ENCODE measurements around the gene TNIK. TPM values are rescaled to one million over a fixed set of nuclear protein-coding genes. Genes with fewer than 3 reads are reported as not detected.
A peak's percentile ranks its signal among the peaks of the same experiment; 100 is the strongest.

Gene TNIK
- total RNA-seq, 1 donor from 2014 or later, result 35.3 TPM

GRCh38 chr3:171044835-171045793 lies 415.1 kb downstream of the TNIK start:
- no peak overlapping the region for H3K4me3 ChIP-seq
- H3K27ac ChIP-seq, result no peak overlapping the region
- intact Hi-C loops (cut with DNase I), result loop anchor here (5.0 kb wide), 1 partner anchor 522 kb away; no protein-coding TSS in a partner anchor
- no peaks in the 10 kb centered on the region for H3K9me3 ChIP-seq
- H3K36me3 ChIP-seq, result no peaks in the 10 kb centered on the region
- ATAC-seq, result peak; percentile 80
- H3K4me1 ChIP-seq, result peaks cover 4% of the 10 kb centered on the region
- TF ChIP-seq CTCF (IDR thresholded peaks at IDR 0.05), result no peak
- DNase-seq, result no peak
- H3K27me3 ChIP-seq, result peaks cover 6% of the 10 kb centered on the region

GRCh38 chr3:171044384-171044783 lies 415.8 kb downstream of the TNIK start:
- Histone ChIP-seq H3K27ac (no peak overlapping the region), H3K4me3 (no peak overlapping the region), H3K36me3 (no peaks in the 10 kb centered on the region), H3K27me3 (peaks cover 6% of the 10 kb centered on the region), H3K4me1 (peaks cover 4% of the 10 kb centered on the region), H3K9me3 (no peaks in the 10 kb centered on the region)
- ATAC-seq (no peak), DNase-seq (no peak)
- TF ChIP-seq CTCF (IDR thresholded peaks at IDR 0.05), result no peak
- intact Hi-C loops (cut with DNase I), result no loop called here

GRCh38 chr3:171039674-171040073 lies 420.5 kb downstream of the TNIK start:
- Histone ChIP-seq H3K4me1 (peaks cover 4% of the 10 kb centered on the region), H3K27ac (no peak overlapping the region), H3K36me3 (no peaks in the 10 kb centered on the region), H3K9me3 (no peaks in the 10 kb centered on the region), H3K27me3 (peaks cover 6% of the 10 kb centered on the region), H3K4me3 (no peak overlapping the region)
- ATAC-seq (no peak), DNase-seq (no peak)
- TF ChIP-seq CTCF (IDR thresholded peaks at IDR 0.05), result no peak
- intact Hi-C loops (cut with DNase I), result no loop called here

GRCh38 chr3:171038342-171038741 lies 421.9 kb downstream of the TNIK start:
- DNase-seq (no peak), ATAC-seq (no peak)
- H3K4me3 ChIP-seq, result no peak overlapping the region

GRCh38 chr3:171028779-171029232 lies 431.4 kb downstream of the TNIK start:
- no peaks in the 10 kb centered on the region for H3K36me3 ChIP-seq
- no peak for TF ChIP-seq CTCF (IDR thresholded peaks at IDR 0.05)
- H3K4me1 ChIP-seq, result no peaks in the 10 kb centered on the region
- no peak overlapping the region for H3K27ac ChIP-seq
- peaks cover 10% of the 10 kb centered on the region for H3K27me3 ChIP-seq
- peak; percentile 23 for ATAC-seq
- H3K9me3 ChIP-seq, result no peaks in the 10 kb centered on the region
- H3K4me3 ChIP-seq, result peak overlapping the region; percentile 32
- intact Hi-C loops (cut with DNase I), result no loop called here
- DNase-seq, result no peak

More at GRCh38 chr3:171038342-171038741, 421.9 kb downstream of the TNIK start:
- Histone ChIP-seq H3K36me3 (no peaks in the 10 kb centered on the region), H3K4me1 (no peaks in the 10 kb centered on the region), H3K9me3 (no peaks in the 10 kb centered on the region), H3K27ac (no peak overlapping the region), H3K27me3 (peaks cover 3% of the 10 kb centered on the region)
- intact Hi-C loops (cut with DNase I), result no loop called here
- no peak for TF ChIP-seq CTCF (IDR thresholded peaks at IDR 0.05)

Measured in upper lobe of right lung (tissue), 1 donor.